CD4-positive, alpha-beta T cell (primary cell): ENCODE measurements around the gene RRP12. TPM values are rescaled to one million over a fixed set of nuclear protein-coding genes. Genes with fewer than 3 reads are reported as not detected.

Source experiments
- ATAC-seq: fragments of 200-7000 bp; cut with Tn5 transposase; one replicate; pipeline ENCODE4 v1.10.0; 2022; ENCODE audit warnings: mild to moderate bottlenecking; ENCODE audit not compliant: poor library complexity
- CTCF ChIA-PET: fragments of 350-600 bp; sonication (Branson Sonifier 250); formaldehyde crosslinking; loops from one replicate; lab custom pipeline; 2021; ENCODE audit warnings: antibody characterized with exemption, inconsistent platforms; lab: Charles Lee
- POLR2A ChIA-PET: fragments of 350-600 bp; sonication (Branson Sonifier 250); formaldehyde crosslinking; loops from one replicate; lab custom pipeline; 2021; ENCODE audit warnings: antibody characterized with exemption, inconsistent platforms; lab: Charles Lee
- DNase-seq, 14 experiments: peaks; one replicate each; pipeline ENCODE4 v3.0.0-alpha.2; 2013 to 2020; ENCODE audit warnings: mixed read lengths in 2 of 14
- H3K27ac ChIP-seq, 2 donors: one replicate each; pipeline versions ENCODE4 v1.5.1 to v1.7.0; 2013; ENCODE audit warnings: low read length in 2 of 2, low read depth in 1 of 2, mild to moderate bottlenecking in 1 of 2
- H3K27me3 ChIP-seq, 2 experiments: 1 replicate in 1 of 2; 2 replicates in 1 of 2; pipeline versions ENCODE4 v1.6.1 to v1.7.0; 2013; ENCODE audit warnings: low read length in 2 of 2, control low read depth in 1 of 2, mild to moderate bottlenecking in 1 of 2, moderate library complexity in 1 of 2; ENCODE audit not compliant: insufficient read depth in 2 of 2, control insufficient read depth in 1 of 2
- H3K36me3 ChIP-seq: one replicate; pipeline ENCODE4 v1.6.1; 2013; ENCODE audit warnings: low read length, control low read depth; ENCODE audit not compliant: insufficient read depth
- H3K4me1 ChIP-seq: one replicate; pipeline ENCODE4 v1.6.1; 2013; ENCODE audit warnings: low read length, control low read depth; ENCODE audit not compliant: insufficient read depth
- H3K4me3 ChIP-seq: one replicate; pipeline ENCODE4 v1.5.1; 2013; ENCODE audit warnings: mild to moderate bottlenecking, low read length, moderate library complexity
- H3K9me3 ChIP-seq, 2 experiments: 1 replicate in 1 of 2; 2 replicates in 1 of 2; pipeline versions ENCODE4 v1.6.1 to v1.7.0; 2013; ENCODE audit warnings: low read length in 2 of 2, mild to moderate bottlenecking in 2 of 2, control low read depth in 1 of 2, moderate library complexity in 1 of 2; ENCODE audit not compliant: control insufficient read depth in 1 of 2, insufficient read depth in 1 of 2
- H3K27ac Mint-ChIP-seq: one replicate; pipeline ENCODE4 v1.8.0; 2020; ENCODE audit warnings: mixed read lengths
- H3K27me3 Mint-ChIP-seq: one replicate; pipeline ENCODE4 v1.8.0; 2021; ENCODE audit warnings: mixed read lengths
- H3K36me3 Mint-ChIP-seq: one replicate; pipeline ENCODE4 v1.8.0; 2021; ENCODE audit warnings: low read depth, mixed read lengths
- H3K4me1 Mint-ChIP-seq: one replicate; pipeline ENCODE4 v1.8.0; 2021; ENCODE audit warnings: low read depth, mixed read lengths
- H3K4me3 Mint-ChIP-seq: one replicate; pipeline ENCODE4 v1.8.0; 2020; ENCODE audit warnings: mild to moderate bottlenecking, mixed read lengths
- H3K9me3 Mint-ChIP-seq: one replicate; pipeline ENCODE4 v1.8.0; 2020; ENCODE audit warnings: mixed read lengths
- intact Hi-C, 2 experiments: fragments of 100-400 bp; cut with DNase I in 1 of 2; cut with micrococcal nuclease in 1 of 2; formaldehyde crosslinking; loops; one replicate each; pipeline versions ENCODE4 v1.15.1 to v1.9.0; 2023 to 2025; cut with DNase I, micrococcal nuclease
- total RNA-seq, 174 experiments: library from RNA in 2 of 174; stranded (reverse) in 2 of 174; gene quantifications; one replicate each; pipeline ENCODE4 v1.2.3 and lab custom pipeline; 2021 to 2026
- TF ChIP-seq, protein P1 (sequence below): fragments of 200-600 bp; IDR thresholded peaks from one replicate; pipeline ENCODE4 v1.8.0; 2022; ENCODE audit warnings: antibody characterized with exemption, mild to moderate bottlenecking

Gene RRP12
- total RNA-seq, 2 experiments from 2014 or later, result 84.2 to 87.6 TPM

DNA sequence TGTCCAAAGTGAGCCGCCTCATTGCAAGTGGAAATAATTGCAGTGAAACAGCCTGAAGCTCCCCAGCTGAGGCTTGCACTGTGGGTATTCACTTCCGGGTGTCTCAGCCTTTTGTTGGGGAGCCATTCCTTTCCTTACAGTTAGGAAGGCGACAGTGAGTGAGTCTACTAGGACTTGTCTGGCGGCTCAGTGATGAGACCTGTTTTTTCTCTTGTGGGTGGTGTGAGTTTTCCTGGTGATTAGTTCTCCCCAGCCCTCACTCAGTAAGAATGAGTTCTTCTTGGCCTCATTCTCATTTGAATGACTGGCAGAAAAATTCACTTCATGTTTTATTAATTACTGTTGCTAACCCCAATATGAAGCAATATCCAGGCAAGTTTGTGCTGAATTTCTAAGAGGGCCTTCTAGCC is 27.4 kb upstream of the RRP12 start:
- Mint-ChIP-seq H3K4me3 (peak overlapping the region; percentile 81), H3K9me3 (no peaks in the 10 kb centered on the region), H3K27ac (peak overlapping the region; percentile 89), H3K4me1 (peaks cover 42% of the 10 kb centered on the region), H3K36me3 (peaks cover 57% of the 10 kb centered on the region), H3K27me3 (no peaks in the 10 kb centered on the region)
- peak overlapping the region; percentile 19 to 47 for H3K27ac ChIP-seq
- TF ChIP-seq, protein P1, sequence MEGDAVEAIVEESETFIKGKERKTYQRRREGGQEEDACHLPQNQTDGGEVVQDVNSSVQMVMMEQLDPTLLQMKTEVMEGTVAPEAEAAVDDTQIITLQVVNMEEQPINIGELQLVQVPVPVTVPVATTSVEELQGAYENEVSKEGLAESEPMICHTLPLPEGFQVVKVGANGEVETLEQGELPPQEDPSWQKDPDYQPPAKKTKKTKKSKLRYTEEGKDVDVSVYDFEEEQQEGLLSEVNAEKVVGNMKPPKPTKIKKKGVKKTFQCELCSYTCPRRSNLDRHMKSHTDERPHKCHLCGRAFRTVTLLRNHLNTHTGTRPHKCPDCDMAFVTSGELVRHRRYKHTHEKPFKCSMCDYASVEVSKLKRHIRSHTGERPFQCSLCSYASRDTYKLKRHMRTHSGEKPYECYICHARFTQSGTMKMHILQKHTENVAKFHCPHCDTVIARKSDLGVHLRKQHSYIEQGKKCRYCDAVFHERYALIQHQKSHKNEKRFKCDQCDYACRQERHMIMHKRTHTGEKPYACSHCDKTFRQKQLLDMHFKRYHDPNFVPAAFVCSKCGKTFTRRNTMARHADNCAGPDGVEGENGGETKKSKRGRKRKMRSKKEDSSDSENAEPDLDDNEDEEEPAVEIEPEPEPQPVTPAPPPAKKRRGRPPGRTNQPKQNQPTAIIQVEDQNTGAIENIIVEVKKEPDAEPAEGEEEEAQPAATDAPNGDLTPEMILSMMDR, result no peak
- ATAC-seq (no peak), DNase-seq (peak in 5 of 14 experiments; percentile 29 to 63 (median 51))
- H3K4me1 ChIP-seq, result peaks cover 36% of the 10 kb centered on the region
- H3K27me3 ChIP-seq, result no peaks in the 10 kb centered on the region
- H3K36me3 ChIP-seq, result peaks cover 31% of the 10 kb centered on the region
- POLR2A ChIA-PET, result no interaction called here
- CTCF ChIA-PET, result no interaction called here
- peak overlapping the region; percentile 78 for H3K4me3 ChIP-seq
- intact Hi-C loops, result loop anchor here in 1 of 2 experiments (10.0 kb wide), 1 partner anchor 706 kb away; the partner anchor contains the start of gene R3HCC1L
- no peaks in the 10 kb centered on the region for H3K9me3 ChIP-seq

DNA sequence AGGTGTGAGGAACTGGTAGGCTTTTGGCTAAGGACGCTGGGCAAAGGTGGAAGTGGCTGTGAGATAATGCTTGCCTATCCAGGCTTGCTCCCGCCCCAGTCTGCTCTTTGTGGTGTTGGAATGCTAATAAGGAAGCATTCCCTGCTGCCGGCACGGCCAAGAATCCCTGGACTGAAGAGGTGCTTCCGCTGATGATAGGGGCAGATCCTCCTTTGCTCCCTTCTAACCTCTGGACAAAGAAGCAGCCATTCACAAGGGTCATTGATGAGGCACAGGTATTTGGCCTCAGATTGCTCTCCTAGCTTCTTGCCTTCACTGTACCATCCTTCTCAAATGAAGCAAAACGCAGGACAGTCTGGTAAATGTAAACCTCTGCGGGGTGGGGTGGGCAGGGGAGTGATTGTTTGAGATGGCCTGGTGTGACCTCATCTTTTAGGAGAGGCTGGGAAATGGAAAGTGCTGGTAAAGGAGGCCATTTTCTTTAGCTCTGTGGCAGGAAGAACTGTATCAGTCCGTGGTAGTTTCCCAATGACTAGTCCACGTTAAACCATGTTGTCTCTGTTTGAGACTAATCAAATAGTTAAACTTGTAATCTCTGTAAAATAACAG is 26.5 kb upstream of the RRP12 start:
- Mint-ChIP-seq H3K4me1 (peaks cover 46% of the 10 kb centered on the region), H3K27ac (peak overlapping the region; percentile 89), H3K36me3 (peaks cover 52% of the 10 kb centered on the region), H3K9me3 (no peaks in the 10 kb centered on the region), H3K4me3 (peak overlapping the region; percentile 95), H3K27me3 (no peaks in the 10 kb centered on the region)
- no peaks in the 10 kb centered on the region for H3K9me3 ChIP-seq
- TF ChIP-seq, protein P1, result no peak
- intact Hi-C loops, result loop anchor here (1.0 to 10.0 kb wide), 4 partner anchors 19 to 707 kb away; partner anchors contain the start of genes EXOSC1 (in 2 of the 2), ZDHHC16 (in 2 of the 2) and R3HCC1L (in 1 of the 2)
- H3K36me3 ChIP-seq, result peaks cover 27% of the 10 kb centered on the region
- peak overlapping the region; percentile 24 to 73 for H3K27ac ChIP-seq
- ChIA-PET CTCF (interaction anchor here (0.5 to 1.8 kb wide), 3 partner anchors 9 to 21 kb away, joined by 4 to 5 read pairs (median 4); no protein-coding TSS in a partner anchor), POLR2A (interaction anchor here (0.7 to 1.0 kb wide), 3 partner anchors 9 to 27 kb away, joined by 3 to 4 read pairs (median 3); partner anchors contain the start of gene RRP12)
- H3K4me1 ChIP-seq, result peaks cover 43% of the 10 kb centered on the region
- ATAC-seq (no peak), DNase-seq (peak in 3 of 14 experiments; percentile 50 to 60 (median 53))
- peak overlapping the region; percentile 78 for H3K4me3 ChIP-seq
- no peaks in the 10 kb centered on the region for H3K27me3 ChIP-seq

DNA sequence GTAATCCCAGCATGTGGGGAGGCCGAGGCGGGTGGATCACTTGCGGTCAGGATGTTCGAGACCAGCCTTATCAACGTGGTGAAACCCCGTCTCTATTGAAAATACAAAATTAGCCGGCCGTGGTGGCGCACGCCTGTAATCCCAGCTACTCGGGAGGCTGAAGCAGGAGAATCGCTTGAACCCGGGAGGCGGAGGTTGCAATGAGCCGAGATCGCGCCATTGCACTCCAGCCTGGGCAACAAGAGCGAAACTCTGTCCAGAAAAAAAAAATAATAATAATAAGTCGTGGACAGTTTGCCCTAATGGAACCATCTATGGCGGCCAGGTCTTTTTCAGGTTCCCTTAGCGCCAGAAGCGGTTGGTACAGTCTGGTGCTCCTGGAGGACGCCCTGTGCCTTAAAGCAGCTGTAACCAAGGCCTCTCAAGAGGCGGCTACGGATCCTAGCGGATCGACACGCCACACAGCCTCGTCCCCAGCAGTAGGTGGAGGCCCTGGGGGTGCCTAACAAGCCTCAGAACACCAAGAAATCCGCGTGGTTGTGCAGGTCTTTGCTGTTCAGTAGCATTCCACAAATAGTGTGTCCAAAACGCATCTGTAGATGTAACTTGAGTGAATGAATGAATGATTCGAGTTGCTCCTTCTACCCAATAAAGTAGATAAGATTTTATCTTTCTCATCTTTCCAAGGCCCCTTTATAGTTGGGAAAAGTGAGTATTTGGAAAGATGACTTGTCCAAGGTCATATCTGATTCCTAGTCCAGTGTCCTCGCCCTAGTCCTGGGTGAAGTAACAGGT is 25.8 kb upstream of the RRP12 start:
- H3K4me1 ChIP-seq, result peaks cover 43% of the 10 kb centered on the region
- CTCF ChIA-PET, result interaction anchor here (0.5 to 1.8 kb wide), 3 partner anchors 8 to 20 kb away, joined by 4 to 5 read pairs (median 4); no protein-coding TSS in a partner anchor
- no peaks in the 10 kb centered on the region for H3K27me3 ChIP-seq
- intact Hi-C loops, result loop anchor here (1.0 to 10.0 kb wide), 7 partner anchors 19 to 708 kb away; partner anchors contain the start of genes EXOSC1 (in 2 of the 2), ZDHHC16 (in 2 of the 2), R3HCC1L (in 1 of the 2) and RRP12 (in 1 of the 2)
- peak in 3 of 14 experiments; percentile 27 to 49 (median 31) for DNase-seq
- Mint-ChIP-seq H3K4me3 (peak overlapping the region; percentile 95), H3K9me3 (no peaks in the 10 kb centered on the region), H3K27me3 (no peaks in the 10 kb centered on the region), H3K27ac (peak overlapping the region; percentile 89), H3K4me1 (peaks cover 46% of the 10 kb centered on the region), H3K36me3 (peaks cover 48% of the 10 kb centered on the region)
- no peak for ATAC-seq
- POLR2A ChIA-PET, result interaction anchor here (0.8 to 1.0 kb wide), 2 partner anchors 8 to 11 kb away, joined by 3 to 4 read pairs; no protein-coding TSS in a partner anchor
- H3K9me3 ChIP-seq, result no peaks in the 10 kb centered on the region
- TF ChIP-seq, protein P1, result no peak
- H3K4me3 ChIP-seq, result peak overlapping the region; percentile 78
- peaks cover 24% of the 10 kb centered on the region for H3K36me3 ChIP-seq
- peak overlapping the region; percentile 73 to 75 for H3K27ac ChIP-seq
